ENCODE results near the gene MGST1.
"Not testable (repeated sequence)": the region's sequence is repeated elsewhere in the genome, so short reads cannot be mapped to it uniquely, and the experiment has no call there.

MGST1 gene

DNA sequence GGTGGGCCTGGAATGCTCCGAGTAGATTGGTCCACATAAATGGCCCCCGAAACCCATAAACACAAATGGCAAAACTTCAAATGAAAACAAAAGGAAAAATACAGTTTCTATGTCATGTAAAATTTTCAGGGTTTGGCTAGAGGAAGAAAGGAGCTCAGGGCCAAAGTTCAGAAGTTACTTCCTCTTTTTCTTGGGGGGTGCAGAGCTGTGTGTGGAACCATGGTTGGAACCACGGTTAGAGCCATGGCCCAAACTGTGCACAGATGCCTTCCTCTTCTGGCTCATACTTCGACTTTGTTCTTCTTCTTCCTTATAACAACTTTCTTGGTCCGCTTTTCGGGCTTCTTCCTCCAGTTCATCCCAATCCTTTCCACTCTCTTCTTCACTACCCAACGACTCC, 51.7 kb downstream of the MGST1 start:
- no peak overlapping the region for H3K27ac ChIP-seq
- TF ChIP-seq CTCF (conservative IDR thresholded peaks at IDR 0.05): no peak

GRCh38 chr12:16401835-16402234, 54.4 kb downstream of the MGST1 start:
- not testable (repeated sequence) for H3K27ac ChIP-seq

- no peak for TF ChIP-seq CTCF (conservative IDR thresholded peaks at IDR 0.05)
- H3K27ac ChIP-seq: no peak overlapping the region
Measured at GRCh38 chr12:16407346-16407745, 59.9 kb downstream of the MGST1 start.
